HG03095 (cell line): ENCODE data around the gene BMAL1.

Experiments used
- ATAC-seq: cut with Tn5 transposase; IDR thresholded peaks from one replicate; pipeline ENCODE4 v1.9.1; 2021; ENCODE audit warnings: moderate library complexity; ENCODE audit not compliant: unreplicated experiment

BMAL1 gene

GRCh38 chr11:13260963-13261588 lies 16.5 kb upstream of the BMAL1 start:
- no peak for ATAC-seq

- no peak for ATAC-seq
Measured at GRCh38 chr11:13261591-13262061, 16.0 kb upstream of the BMAL1 start.

GRCh38 chr11:13262096-13262495 lies 15.5 kb upstream of the BMAL1 start:
- ATAC-seq: no peak

- ATAC-seq: no peak
Measured at GRCh38 chr11:13268791-13269190, 8.8 kb upstream of the BMAL1 start.

- no peak for ATAC-seq
Measured at GRCh38 chr11:13269775-13270174, 7.8 kb upstream of the BMAL1 start.

- ATAC-seq: no peak
Measured at GRCh38 chr11:13271060-13271693, 6.4 kb upstream of the BMAL1 start.

- ATAC-seq: no peak
Measured at GRCh38 chr11:13276454-13276831, 1.1 kb upstream of the BMAL1 start.

GRCh38 chr11:13276832-13277767 lies 490 bp upstream of the BMAL1 start:
- ATAC-seq: peak; percentile 89

- ATAC-seq: no peak
Measured at GRCh38 chr11:13278609-13279486, 1.3 kb downstream of the BMAL1 start.

GRCh38 chr11:13279487-13279834 lies 1.9 kb downstream of the BMAL1 start:
- no peak for ATAC-seq

- no peak for ATAC-seq
Measured at GRCh38 chr11:13280092-13280722, 2.6 kb downstream of the BMAL1 start.

GRCh38 chr11:13280777-13281176 lies 3.2 kb downstream of the BMAL1 start:
- ATAC-seq: no peak

GRCh38 chr11:13283636-13284035 lies 6.0 kb downstream of the BMAL1 start:
- no peak for ATAC-seq

GRCh38 chr11:13284776-13285588 lies 7.4 kb downstream of the BMAL1 start:
- no peak for ATAC-seq

GRCh38 chr11:13286279-13286821 lies 8.8 kb downstream of the BMAL1 start:
- no peak for ATAC-seq

GRCh38 chr11:13287036-13287435 lies 9.4 kb downstream of the BMAL1 start:
- no peak for ATAC-seq

GRCh38 chr11:13287681-13288080 lies 10.1 kb downstream of the BMAL1 start:
- ATAC-seq: no peak

GRCh38 chr11:13288375-13289029 lies 10.9 kb downstream of the BMAL1 start:
- no peak for ATAC-seq

- ATAC-seq: no peak
Measured at GRCh38 chr11:13289081-13289480, 11.5 kb downstream of the BMAL1 start.
